ENCODE data around the gene GPR156. TPM values are rescaled to one million over a fixed set of nuclear protein-coding genes. Genes with fewer than 3 reads are reported as not detected.

The GPR156 gene
- total and polyA plus RNA-seq, 2 of the 4 experiments (the other 2 are of a cell fraction), result 0.09 to 0.18 TPM

- Histone ChIP-seq H2AK9ac (replicated peaks; ENCODE audit: low read depth, low read length, poor library complexity) (no peak overlapping the region), H4K5ac (ENCODE audit: low read depth, low read length) (no peak overlapping the region), H3K27ac (ENCODE audit: insufficient read depth, low read length) (no peak overlapping the region), H2BK5ac (ENCODE audit: low read depth, low read length, poor library complexity, severe bottlenecking) (no peak overlapping the region), H2BK20ac (ENCODE audit: low read depth, low read length) (no peak overlapping the region), H2BK120ac (ENCODE audit: low read depth, low read length) (no peak overlapping the region), H3K9ac (ENCODE audit: low read depth, low read length) (no peak overlapping the region), H4K20me1 (ENCODE audit: insufficient read depth, low read length) (no peaks in the 10 kb centered on the region), H3K4ac (ENCODE audit: low read depth, low read length) (no peak overlapping the region), H2AFZ (replicated peaks; ENCODE audit: low read length, poor library complexity) (no peak overlapping the region), H3K9me3 (ENCODE audit: control insufficient read depth, insufficient read depth, low read length) (no peaks in the 10 kb centered on the region), H3K36me3 (ENCODE audit: control insufficient read depth, insufficient read depth, low read length) (no peaks in the 10 kb centered on the region), H3K4me3 (ENCODE audit: insufficient read depth, low read depth, low read length) (no peak overlapping the region), H3K18ac (ENCODE audit: low read depth, low read length) (no peak overlapping the region), H3K27me3 (ENCODE audit: control insufficient read depth, insufficient read depth, low read length) (peaks cover 26% of the 10 kb centered on the region), H3K56ac (ENCODE audit: extremely low read depth, insufficient read depth, low read length) (no peak overlapping the region), H2AK5ac (ENCODE audit: low read depth, low read length) (no peak overlapping the region), H4K8ac (ENCODE audit: low read depth in 2 of 2, low read length in 2 of 2) (no peak overlapping the region), H3K9me1 (ENCODE audit: insufficient read depth, low read length) (no peaks in the 10 kb centered on the region; the same call in 1 of the 2 replicates), H3K79me1 (ENCODE audit: low read depth in 1 of 2, low read length in 2 of 2) (no peaks in the 10 kb centered on the region), H3K4me1 (ENCODE audit: control insufficient read depth, insufficient read depth, low read length) (no peaks in the 10 kb centered on the region), H2BK15ac (ENCODE audit: low read depth, low read length) (no peak overlapping the region), H3K14ac (replicated peaks; ENCODE audit: low read depth, low read length) (no peak overlapping the region), H3K4me2 (ENCODE audit: low read depth, low read length) (no peak overlapping the region), H4K91ac (ENCODE audit: insufficient read depth, low read depth, low read length) (no peak overlapping the region), H3K23ac (ENCODE audit: low read depth, low read length) (no peak overlapping the region)
- POLR2A ChIA-PET (ENCODE audit: unreplicated experiment), result no interaction called here
- TF ChIP-seq CEBPB (IDR thresholded peaks at IDR 0.05; ENCODE audit: low read depth, low read length), result no peak
- TF ChIP-seq MAFK (IDR thresholded peaks at IDR 0.05; ENCODE audit: low read depth, low read length), result no peak
- TF ChIP-seq RCOR1 (IDR thresholded peaks at IDR 0.05; ENCODE audit: insufficient replicate concordance, low read length), result no peak
- no peak for TF ChIP-seq CHD1 (IDR thresholded peaks at IDR 0.05; ENCODE audit: low read depth, low read length)
- TF ChIP-seq RFX5 (IDR thresholded peaks at IDR 0.05; ENCODE audit: low read depth, low read length), result no peak
- TF ChIP-seq ELK1 (IDR thresholded peaks at IDR 0.05; ENCODE audit: borderline replicate concordance, low read depth, low read length), result no peak
- no peak for TF ChIP-seq BHLHE40 (IDR thresholded peaks at IDR 0.05; ENCODE audit: low read depth, low read length)
- TF ChIP-seq NFE2L2 (IDR thresholded peaks at IDR 0.05; ENCODE audit: low read depth, low read length), result no peak
- TF ChIP-seq, protein P1, sequence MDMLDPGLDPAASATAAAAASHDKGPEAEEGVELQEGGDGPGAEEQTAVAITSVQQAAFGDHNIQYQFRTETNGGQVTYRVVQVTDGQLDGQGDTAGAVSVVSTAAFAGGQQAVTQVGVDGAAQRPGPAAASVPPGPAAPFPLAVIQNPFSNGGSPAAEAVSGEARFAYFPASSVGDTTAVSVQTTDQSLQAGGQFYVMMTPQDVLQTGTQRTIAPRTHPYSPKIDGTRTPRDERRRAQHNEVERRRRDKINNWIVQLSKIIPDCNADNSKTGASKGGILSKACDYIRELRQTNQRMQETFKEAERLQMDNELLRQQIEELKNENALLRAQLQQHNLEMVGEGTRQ (IDR thresholded peaks at IDR 0.05; ENCODE audit: low read depth, low read length), result no peak
- TF ChIP-seq, protein P2, sequence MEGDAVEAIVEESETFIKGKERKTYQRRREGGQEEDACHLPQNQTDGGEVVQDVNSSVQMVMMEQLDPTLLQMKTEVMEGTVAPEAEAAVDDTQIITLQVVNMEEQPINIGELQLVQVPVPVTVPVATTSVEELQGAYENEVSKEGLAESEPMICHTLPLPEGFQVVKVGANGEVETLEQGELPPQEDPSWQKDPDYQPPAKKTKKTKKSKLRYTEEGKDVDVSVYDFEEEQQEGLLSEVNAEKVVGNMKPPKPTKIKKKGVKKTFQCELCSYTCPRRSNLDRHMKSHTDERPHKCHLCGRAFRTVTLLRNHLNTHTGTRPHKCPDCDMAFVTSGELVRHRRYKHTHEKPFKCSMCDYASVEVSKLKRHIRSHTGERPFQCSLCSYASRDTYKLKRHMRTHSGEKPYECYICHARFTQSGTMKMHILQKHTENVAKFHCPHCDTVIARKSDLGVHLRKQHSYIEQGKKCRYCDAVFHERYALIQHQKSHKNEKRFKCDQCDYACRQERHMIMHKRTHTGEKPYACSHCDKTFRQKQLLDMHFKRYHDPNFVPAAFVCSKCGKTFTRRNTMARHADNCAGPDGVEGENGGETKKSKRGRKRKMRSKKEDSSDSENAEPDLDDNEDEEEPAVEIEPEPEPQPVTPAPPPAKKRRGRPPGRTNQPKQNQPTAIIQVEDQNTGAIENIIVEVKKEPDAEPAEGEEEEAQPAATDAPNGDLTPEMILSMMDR (conservative IDR thresholded peaks at IDR 0.05; ENCODE audit: low read depth, low read length), result no peak
- TF ChIP-seq RAD21 (IDR thresholded peaks at IDR 0.05; ENCODE audit: low read length), result no peak
- no peak for TF ChIP-seq MXI1 (IDR thresholded peaks at IDR 0.05; ENCODE audit: borderline replicate concordance, low read depth, low read length)
- no peak for TF ChIP-seq MAZ (IDR thresholded peaks at IDR 0.05; ENCODE audit: borderline replicate concordance, low read depth, low read length)
- DNase-seq (no peak), ATAC-seq (ENCODE audit: low read depth) (no peak)
- CTCF ChIA-PET, result no interaction called here
- no TSS peak for BruUV-seq (replicated peaks)
- in situ Hi-C loops (cut with MboI; ENCODE audit: low sequenced_read_pairs) (no loop called here), dilution Hi-C loops (cut with HindIII; ENCODE audit: low sequenced_read_pairs, unreplicated experiment) (no loop called here), intact Hi-C loops (cut with micrococcal nuclease) (no loop called here)
- WGBS, 2 experiments (ENCODE audit: extremely low coverage in 2 of 2, insufficient read length in 1 of 2), result 100% methylated on average over 1 of the region's 2 CpGs; no CpG with 5 or more reads in 1 of the 2 experiments
Observed at GRCh38 chr3:120276767-120277166, 8.3 kb downstream of the GPR156 start.
